ENCODE results near the gene FAM234B. TPM values are rescaled to one million over a fixed set of nuclear protein-coding genes. Genes with fewer than 3 reads are reported as not detected.

The FAM234B gene
- total RNA-seq, 1 experiment from 2014 or later = 5.7 TPM

DNA sequence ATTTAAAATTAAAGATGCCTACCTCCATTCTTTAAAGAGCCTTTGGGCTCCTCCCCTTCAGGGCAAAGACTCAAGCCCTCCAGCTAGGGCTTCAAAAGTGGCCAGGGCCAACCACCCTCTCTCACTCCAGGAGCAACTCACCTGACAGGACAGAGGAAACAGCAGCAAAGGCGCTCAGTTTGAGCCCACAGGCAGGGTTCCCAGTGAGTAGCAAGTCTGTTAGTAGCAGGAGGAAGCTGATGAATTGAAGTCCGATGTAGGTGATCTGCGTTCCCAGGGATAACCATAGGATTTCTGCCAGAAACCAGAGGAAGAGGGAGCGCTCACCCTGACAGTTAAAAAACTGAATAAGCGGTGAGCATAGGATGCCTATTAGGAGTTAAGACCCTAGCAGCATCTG is 43.6 kb downstream of the FAM234B start:
- H3K4me1 Mint-ChIP-seq (ENCODE audit: insufficient read depth, unreplicated experiment) = peaks cover 7% of the 10 kb centered on the region
- no peak overlapping the region for H3K4me3 Mint-ChIP-seq (ENCODE audit: unreplicated experiment)
- intact Hi-C loops (cut with micrococcal nuclease) = no loop called here
- BruUV-seq (replicated peaks) = no TSS peak
- CTCF ChIA-PET = interaction anchor here (0.6 to 4.4 kb wide), 3 partner anchors 8 to 299 kb away, joined by 3 to 13 read pairs (median 3); no protein-coding TSS in a partner anchor
- DNase-seq (ENCODE audit: unreplicated experiment) = no peak
- H3K9me3 Mint-ChIP-seq (ENCODE audit: unreplicated experiment) = no peaks in the 10 kb centered on the region
- POLR2A ChIA-PET = interaction anchor here (0.7 to 1.7 kb wide), 2 partner anchors 14 to 1430 kb away, joined by 3 to 5 read pairs; no protein-coding TSS in a partner anchor
- TF ChIP-seq, protein P1, sequence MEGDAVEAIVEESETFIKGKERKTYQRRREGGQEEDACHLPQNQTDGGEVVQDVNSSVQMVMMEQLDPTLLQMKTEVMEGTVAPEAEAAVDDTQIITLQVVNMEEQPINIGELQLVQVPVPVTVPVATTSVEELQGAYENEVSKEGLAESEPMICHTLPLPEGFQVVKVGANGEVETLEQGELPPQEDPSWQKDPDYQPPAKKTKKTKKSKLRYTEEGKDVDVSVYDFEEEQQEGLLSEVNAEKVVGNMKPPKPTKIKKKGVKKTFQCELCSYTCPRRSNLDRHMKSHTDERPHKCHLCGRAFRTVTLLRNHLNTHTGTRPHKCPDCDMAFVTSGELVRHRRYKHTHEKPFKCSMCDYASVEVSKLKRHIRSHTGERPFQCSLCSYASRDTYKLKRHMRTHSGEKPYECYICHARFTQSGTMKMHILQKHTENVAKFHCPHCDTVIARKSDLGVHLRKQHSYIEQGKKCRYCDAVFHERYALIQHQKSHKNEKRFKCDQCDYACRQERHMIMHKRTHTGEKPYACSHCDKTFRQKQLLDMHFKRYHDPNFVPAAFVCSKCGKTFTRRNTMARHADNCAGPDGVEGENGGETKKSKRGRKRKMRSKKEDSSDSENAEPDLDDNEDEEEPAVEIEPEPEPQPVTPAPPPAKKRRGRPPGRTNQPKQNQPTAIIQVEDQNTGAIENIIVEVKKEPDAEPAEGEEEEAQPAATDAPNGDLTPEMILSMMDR (IDR thresholded peaks at IDR 0.05; ENCODE audit: unreplicated experiment) = no peak
- H3K36me3 Mint-ChIP-seq (ENCODE audit: insufficient read depth, unreplicated experiment) = peaks cover 14% of the 10 kb centered on the region
- no peak overlapping the region for H3K27ac Mint-ChIP-seq (ENCODE audit: low read depth, unreplicated experiment)
- no peaks in the 10 kb centered on the region for H3K27me3 Mint-ChIP-seq (ENCODE audit: insufficient read depth, unreplicated experiment)

DNA sequence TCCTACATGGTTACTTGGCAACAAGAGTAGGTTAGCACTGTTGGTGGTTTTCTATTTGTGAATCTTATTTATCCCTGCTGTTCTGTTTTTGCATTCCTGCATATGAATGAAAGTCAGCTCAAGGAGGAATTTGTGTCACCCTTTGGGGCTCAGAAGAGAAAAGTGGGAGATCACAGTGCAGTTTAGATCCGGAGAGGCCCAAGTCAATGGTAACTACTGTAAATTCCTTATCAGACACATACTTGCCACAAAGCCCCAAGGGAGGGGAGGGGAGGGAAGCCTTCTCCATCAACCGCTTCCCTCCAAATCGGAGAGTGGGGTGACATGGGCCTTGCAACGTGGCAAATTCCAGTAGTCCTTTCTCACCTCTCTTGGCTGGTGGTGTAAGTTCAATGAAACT is 44.3 kb downstream of the FAM234B start:
- POLR2A ChIA-PET = interaction anchor here (0.7 to 0.9 kb wide), 2 partner anchors 10 to 1429 kb away, joined by 3 to 4 read pairs; no protein-coding TSS in a partner anchor
- Mint-ChIP-seq H3K9me3 (ENCODE audit: unreplicated experiment) (no peaks in the 10 kb centered on the region), H3K36me3 (ENCODE audit: insufficient read depth, unreplicated experiment) (peaks cover 20% of the 10 kb centered on the region), H3K4me1 (ENCODE audit: insufficient read depth, unreplicated experiment) (peaks cover 11% of the 10 kb centered on the region), H3K4me3 (ENCODE audit: unreplicated experiment) (no peak overlapping the region), H3K27ac (ENCODE audit: low read depth, unreplicated experiment) (no peak overlapping the region), H3K27me3 (ENCODE audit: insufficient read depth, unreplicated experiment) (no peaks in the 10 kb centered on the region)
- TF ChIP-seq, protein P1 (IDR thresholded peaks at IDR 0.05; ENCODE audit: unreplicated experiment) = no peak
- intact Hi-C loops (cut with micrococcal nuclease) = no loop called here
- CTCF ChIA-PET = interaction anchor here (0.6 to 4.4 kb wide), 3 partner anchors 19 to 123 kb away, joined by 3 to 13 read pairs (median 4); no protein-coding TSS in a partner anchor
- no peak for DNase-seq (ENCODE audit: unreplicated experiment)
- no TSS peak for BruUV-seq (replicated peaks)

DNA sequence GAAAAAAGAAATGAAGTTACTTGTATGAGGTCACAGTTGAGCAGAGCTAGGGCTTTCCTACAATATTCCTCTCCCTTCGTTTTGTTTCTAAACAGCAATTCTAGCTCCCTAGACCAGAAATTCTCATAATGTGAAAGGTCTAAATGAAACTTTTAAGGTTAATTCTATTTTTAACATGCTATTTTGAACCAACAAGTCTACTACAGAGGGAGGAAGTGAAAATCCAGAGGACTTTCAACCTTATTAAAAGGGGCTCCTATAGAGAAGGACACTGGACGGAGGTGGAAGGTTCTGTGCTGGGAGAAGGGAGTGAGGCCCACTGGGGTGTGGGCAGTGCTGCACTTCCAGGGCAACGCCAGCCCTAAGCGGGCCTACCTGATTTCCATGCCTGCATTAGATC is 45.9 kb downstream of the FAM234B start:
- Mint-ChIP-seq H3K27me3 (ENCODE audit: insufficient read depth, unreplicated experiment) (no peaks in the 10 kb centered on the region), H3K4me3 (ENCODE audit: unreplicated experiment) (no peak overlapping the region), H3K4me1 (ENCODE audit: insufficient read depth, unreplicated experiment) (peaks cover 27% of the 10 kb centered on the region), H3K9me3 (ENCODE audit: unreplicated experiment) (no peaks in the 10 kb centered on the region), H3K36me3 (ENCODE audit: insufficient read depth, unreplicated experiment) (peaks cover 13% of the 10 kb centered on the region), H3K27ac (ENCODE audit: low read depth, unreplicated experiment) (no peak overlapping the region)
- CTCF ChIA-PET = interaction anchor here (1.0 to 4.4 kb wide), 2 partner anchors 122 to 278 kb away, joined by 3 to 13 read pairs; no protein-coding TSS in a partner anchor
- no TSS peak for BruUV-seq (replicated peaks)
- intact Hi-C loops (cut with micrococcal nuclease) = no loop called here
- TF ChIP-seq, protein P1 (IDR thresholded peaks at IDR 0.05; ENCODE audit: unreplicated experiment) = no peak
- POLR2A ChIA-PET = no interaction called here
- DNase-seq (ENCODE audit: unreplicated experiment) = no peak

DNA sequence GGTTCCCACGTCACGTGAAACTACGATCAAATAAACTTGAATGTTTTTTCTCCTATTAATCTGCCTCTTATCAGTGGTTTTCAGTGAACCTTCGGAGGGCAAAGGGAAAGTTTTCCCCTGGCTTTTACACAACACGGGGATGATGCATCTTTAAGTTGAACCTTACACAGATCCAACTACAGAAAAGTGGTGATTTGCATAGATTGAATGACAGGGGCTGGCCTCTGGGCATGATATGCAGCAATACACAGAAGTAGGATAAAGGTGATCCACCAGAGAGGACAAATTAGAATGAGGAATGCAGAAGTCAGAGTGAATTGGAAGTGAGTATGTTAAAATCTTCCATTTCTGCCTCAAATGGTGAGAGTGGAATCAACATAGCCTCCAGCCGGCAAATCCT is 47.7 kb downstream of the FAM234B start:
- ChIA-PET CTCF (no interaction called here), POLR2A (no interaction called here)
- Mint-ChIP-seq H3K36me3 (ENCODE audit: insufficient read depth, unreplicated experiment) (peaks cover 7% of the 10 kb centered on the region), H3K4me1 (ENCODE audit: insufficient read depth, unreplicated experiment) (peaks cover 23% of the 10 kb centered on the region), H3K27ac (ENCODE audit: low read depth, unreplicated experiment) (no peak overlapping the region), H3K4me3 (ENCODE audit: unreplicated experiment) (no peak overlapping the region), H3K27me3 (ENCODE audit: insufficient read depth, unreplicated experiment) (no peaks in the 10 kb centered on the region), H3K9me3 (ENCODE audit: unreplicated experiment) (no peaks in the 10 kb centered on the region)
- BruUV-seq (replicated peaks) = no TSS peak
- TF ChIP-seq, protein P1 (IDR thresholded peaks at IDR 0.05; ENCODE audit: unreplicated experiment) = no peak
- intact Hi-C loops (cut with micrococcal nuclease) = no loop called here
- no peak for DNase-seq (ENCODE audit: unreplicated experiment)
